HCEC 1CT (cell line): ENCODE results near the gene CD38.
"Not testable (repeated sequence)": the region's sequence is repeated elsewhere in the genome, so short reads cannot be mapped to it uniquely, and the experiment has no call there.

ENCODE experiments used
- DNase-seq: peaks from one replicate; pipeline ENCODE4 v3.0.0-alpha.2; 2017

CD38 gene

DNA sequence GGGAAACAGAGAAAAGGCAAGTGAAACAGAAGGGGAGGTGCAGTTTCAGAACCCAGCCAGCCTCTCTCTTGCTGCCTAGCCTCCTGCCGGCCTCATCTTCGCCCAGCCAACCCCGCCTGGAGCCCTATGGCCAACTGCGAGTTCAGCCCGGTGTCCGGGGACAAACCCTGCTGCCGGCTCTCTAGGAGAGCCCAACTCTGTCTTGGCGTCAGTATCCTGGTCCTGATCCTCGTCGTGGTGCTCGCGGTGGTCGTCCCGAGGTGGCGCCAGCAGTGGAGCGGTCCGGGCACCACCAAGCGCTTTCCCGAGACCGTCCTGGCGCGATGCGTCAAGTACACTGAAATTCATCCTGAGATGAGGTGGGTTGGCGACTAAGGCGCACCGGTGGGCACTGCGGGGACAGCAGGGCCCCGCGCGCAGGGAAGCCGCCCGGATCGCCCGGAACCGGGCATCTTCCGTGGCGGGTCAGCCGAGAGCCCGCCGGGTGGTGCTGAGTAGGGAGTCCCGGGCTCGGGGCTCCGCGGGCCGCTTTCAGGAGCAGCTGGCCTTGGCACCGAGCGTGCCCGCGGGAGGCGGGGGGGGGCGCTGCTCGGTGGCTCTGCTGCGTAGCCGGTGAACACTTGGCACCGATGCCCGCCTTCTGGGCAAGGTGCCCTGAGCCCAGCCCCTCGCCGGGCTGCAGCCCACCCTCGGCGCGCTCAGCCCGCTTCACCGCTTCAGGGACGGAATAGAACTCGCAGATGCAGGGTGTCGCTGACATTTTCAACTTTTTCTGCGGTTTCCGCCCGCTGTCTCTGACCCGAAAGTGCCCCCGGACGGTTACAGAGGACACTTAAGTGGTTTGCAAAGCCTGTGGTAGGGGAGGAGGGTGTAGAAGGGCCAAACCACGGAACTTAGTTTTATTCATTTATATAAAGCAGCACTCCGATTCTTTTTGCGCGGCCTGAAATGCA, at the start of gene CD38:
TSS of gene CD38 (plus strand) at position 40 of the 953 bp plus-strand sequence. CDS start at position 127, 87 bp downstream.
- DNase-seq, result no peak

DNA sequence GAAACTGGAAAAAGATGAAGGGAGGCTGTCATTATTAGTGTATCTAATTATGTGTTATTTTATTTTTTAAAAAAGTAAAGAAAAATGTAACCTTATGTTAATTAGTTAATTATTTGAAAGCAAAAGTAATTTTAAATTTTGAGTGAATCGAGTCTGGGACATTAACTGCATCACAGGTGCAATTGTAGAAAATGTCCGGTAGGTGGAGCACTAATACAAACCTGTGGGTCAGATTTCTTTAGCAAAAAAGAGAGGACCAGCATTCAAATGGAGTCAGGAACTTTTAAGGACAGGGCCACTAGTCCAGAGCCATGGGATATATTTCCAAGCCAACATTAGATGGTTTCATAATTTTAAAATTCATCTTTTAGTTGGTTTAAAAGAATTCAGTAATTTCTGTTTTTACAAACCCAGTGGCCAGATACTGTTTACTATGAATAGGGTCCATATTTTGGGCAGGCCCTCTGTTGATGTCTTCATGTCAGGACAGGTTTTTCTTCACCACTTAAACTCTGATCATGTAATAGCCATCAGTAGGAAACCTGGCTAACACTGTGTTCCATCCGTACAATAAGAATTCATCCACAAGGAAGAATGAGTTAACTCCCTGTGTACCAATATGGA, 48.1 kb upstream of the CD38 start:
- peak; percentile 24 for DNase-seq

DNA sequence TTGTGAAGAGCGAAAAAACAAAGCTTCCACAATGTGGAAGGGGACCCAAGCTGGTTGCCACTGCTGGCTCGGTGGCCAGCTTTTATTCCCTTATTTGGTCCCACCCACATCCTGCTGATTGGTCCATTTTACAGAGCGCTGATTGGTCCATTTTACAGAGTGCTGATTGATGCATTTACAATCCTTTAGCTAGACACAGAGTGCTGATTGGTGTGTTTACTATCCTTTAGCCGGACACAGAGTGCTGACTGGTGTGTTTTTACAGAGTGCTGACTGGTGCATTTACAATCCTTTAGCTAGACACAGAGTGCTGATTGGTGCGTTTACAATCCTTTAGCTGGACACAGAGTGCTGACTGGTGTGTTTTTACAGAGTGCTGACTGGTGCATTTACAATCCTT, 45.1 kb upstream of the CD38 start:
- not testable (repeated sequence) for DNase-seq

DNA sequence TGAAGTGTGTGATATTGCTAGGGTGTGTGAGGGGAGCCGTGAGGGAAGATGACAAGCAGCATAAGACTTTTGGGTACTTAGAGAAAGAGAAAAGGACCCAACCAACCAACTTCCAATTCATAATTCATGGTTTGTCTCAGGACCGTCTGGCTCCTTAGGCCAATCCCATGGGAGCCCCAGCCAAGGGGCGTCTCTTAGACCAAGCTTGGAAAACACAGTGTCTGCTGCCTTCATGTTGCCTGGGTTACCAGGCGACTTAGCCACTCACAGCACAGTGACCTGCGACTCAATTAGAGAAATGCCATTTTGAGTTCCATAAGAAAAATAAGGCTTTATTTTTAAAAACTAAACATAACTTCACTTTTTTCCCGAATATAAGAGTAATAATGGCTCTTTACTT, 42.6 kb upstream of the CD38 start:
- DNase-seq, result no peak

DNA sequence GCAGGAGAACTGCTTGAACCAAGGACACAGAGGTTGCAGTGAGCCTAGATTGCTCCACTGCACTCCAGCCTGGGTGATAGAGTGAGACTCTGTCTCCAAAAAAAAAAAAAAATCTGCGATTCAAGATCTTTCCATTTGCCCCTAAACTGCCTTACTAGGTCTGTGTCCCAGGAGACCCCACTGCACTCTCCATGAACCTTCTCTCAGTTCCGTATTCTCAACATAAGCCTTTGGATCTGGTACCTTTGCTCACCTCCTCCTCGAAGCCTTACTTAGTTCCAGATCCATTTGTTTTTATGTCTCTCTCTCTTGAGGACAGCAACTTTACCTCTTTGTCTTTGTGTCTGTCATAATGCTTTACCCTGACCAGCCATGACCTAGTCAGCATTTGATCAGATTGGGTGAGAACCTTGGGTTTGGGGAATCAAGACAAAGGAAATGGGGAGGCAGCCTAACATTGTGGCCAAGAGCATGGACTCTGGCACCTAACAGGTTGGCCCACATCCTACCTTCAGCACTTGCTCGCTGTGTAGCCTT, 41.5 kb upstream of the CD38 start:
- DNase-seq, result no peak

DNA sequence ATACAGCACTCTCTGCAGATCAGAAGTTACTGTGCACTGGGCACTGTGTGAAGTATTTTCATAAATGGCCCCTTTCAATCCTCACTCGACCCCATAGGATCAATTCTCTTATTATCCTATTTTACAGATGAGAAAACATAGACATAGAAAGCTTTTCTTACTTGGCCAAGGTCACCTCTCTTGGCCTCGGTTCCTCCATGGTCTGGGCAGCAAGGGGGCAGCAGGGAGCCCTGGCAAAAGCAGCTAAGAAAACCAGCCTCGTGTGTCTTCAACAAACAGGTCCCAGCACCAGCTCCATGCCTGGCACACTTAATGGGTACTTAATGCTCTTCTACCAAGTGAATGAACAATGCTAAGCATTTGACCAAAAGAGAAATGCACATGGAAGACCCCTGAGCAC, 40.9 kb upstream of the CD38 start:
- DNase-seq, result no peak

DNA sequence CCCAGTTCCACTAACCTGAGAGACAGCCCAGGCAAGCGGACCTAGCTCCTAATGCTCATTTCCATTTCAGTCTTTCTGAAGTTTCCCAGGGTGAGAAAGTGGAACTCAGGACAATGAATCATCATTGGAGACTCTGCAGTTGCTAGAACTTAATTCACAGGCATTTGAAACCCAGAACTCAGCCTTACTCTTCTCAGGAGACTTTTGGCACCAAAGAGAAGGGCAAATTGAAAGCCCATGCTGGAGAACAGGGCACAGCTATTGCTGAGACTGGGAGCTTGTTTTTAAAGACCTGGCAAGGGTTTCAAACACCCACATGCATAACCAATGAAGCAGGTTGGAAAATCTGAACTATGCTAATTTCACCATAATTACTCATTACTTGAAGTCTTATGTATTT, 39.3 kb upstream of the CD38 start:
- DNase-seq, result no peak

DNA sequence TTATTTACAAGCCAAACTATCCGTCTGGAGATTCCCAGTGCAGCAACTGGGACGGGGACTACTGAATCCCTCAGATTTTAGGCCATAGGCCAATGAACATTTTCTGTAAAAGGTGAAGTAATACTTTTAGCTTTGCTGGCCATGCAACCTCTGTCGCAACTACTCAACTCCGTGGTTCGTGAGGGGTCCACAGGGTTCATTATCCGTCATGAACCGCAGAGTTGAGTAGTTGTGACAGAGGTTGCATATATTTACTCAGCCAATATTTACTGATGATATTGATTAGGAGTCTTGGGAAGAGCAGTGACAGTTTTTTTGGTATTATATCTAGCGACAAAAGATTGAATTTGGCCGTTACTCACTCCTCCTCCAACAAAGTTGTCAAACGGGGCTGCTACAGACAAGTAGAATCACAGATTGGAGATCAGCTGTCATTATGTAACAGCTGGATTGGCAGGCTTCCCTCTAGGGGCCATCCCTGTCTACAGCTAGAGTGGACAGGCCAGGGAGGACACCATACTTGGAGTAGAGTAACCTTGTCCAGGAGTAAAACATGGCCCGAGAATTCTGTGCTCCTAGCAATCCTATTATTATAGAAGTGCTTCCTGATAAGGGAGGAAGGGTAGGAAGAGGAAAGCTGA, 37.2 kb upstream of the CD38 start:
- DNase-seq, result no peak

DNA sequence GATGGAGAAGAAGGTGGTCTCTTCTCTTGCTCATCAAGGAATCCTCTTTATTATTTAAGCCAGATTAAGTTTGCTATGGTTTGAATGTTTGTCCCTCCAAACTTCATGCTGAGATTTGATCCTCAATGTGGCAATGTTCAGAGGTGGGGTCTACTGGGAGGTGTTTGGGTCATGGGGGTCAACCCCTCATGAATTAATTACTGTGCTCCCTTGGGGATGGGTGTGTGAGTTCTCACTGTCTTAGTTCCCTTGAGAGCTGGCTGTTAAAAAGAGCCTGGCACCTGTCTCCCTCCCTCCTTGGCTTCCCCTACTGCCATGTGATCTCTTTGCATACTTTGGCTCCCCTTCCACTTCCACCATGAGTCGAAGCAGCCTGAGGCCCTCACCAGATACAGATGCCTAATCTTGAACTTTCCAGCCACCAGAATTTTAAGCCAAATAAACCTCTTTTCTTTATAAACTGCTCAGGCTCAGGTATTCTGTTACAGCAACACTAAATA, 36.0 kb upstream of the CD38 start:
- DNase-seq, result no peak

DNA sequence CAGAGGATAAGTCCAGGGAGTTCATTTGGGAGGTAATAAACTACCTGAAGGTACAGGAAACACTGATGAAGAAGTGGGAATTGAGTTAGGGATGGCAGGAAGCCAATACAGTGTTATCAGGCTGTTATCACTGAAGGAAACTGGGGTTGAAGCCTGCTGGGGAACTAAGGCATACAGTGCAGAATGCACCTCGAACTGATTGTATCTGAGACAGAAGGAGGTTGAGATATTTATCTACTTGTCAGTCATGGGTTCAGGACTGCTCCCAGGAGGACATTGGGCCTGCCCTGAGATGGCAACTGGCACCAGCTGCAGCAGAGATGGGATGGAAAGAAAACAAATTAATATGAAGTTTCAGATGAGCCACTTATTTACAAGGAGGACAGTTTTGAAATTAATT, 35.5 kb upstream of the CD38 start:
- DNase-seq, result no peak

DNA sequence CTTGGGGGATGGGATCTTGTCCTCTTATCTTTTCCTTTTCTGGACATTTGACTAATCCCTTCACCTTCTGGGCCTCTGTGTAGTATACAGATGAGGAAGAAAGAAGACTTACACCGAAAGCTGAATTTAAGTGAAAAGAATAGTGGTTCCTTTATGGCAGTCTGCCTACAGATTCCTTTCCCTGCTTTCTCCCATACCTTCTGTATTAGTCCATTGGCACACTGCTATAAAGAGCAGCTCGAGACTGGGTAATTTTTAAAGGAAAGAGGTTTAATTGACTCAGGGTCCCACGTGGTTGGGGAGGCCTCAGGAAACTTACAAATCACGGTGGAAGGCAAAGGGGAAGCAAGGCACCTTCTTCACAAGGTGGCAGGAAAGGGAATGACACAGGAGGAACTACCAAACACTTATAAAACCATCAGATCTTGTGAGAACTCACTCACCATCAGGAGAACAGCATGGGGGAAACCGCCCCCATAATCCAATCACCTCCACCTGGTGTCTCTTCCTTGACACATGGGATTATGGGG, 34.0 kb upstream of the CD38 start:
- DNase-seq, result no peak

DNA sequence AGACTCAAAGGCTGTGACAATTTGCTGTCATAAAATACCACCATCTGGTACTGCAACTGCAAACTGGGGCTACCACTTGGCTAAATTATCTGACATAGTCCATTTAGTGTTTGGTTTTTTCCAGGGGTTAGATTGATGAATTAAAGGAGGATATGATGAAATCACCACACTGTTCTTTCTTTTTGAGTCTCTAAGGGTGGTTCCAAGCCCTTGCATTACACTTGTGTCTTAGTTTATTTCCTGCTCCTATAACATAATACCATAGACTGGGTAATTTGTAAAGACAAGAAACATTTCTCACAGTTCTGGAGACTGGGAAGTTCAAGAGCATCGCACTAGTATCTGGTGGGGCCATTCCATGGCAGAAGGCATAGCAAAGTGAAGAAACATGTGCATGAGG, 32.0 kb upstream of the CD38 start:
- DNase-seq, result no peak

DNA sequence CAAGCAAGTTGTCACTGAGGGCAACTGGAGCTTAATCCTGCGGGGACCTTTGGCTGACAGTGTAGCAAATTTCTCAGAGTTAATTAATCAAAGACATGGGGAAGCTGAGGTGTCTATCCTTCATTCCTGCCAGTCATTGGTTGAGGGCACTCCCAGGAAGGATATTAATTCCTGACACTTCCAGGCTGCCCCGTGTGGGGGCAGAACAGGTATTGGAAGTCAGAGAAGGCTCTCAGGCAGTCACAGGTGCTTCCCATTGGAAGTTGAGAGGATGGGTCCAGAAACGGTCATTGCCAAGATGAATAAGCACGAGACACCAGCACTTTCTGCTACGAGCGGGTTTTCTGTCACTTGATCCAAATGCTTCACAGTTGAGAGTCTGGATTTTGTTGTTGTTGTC, 29.1 kb upstream of the CD38 start:
- DNase-seq, result no peak

DNA sequence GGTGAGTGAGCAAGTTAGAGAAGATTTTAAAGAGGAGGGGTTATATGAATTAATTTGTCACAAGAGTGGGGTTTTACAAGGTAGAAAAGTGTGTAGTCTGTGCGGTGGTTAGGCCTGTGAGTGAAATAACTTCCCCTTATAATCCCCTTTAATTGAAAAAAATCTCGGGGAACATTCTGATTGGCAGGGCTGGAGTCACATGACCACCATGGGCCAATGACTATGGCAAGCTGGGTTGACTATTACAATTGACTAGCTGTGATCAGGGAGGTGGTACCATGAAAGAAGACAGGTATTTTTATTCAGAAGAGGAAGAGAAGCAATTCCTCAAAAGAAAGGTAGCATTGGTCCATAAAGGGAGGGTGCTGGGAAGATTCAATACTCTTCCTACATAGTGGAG, 27.0 kb upstream of the CD38 start:
- no peak for DNase-seq

DNA sequence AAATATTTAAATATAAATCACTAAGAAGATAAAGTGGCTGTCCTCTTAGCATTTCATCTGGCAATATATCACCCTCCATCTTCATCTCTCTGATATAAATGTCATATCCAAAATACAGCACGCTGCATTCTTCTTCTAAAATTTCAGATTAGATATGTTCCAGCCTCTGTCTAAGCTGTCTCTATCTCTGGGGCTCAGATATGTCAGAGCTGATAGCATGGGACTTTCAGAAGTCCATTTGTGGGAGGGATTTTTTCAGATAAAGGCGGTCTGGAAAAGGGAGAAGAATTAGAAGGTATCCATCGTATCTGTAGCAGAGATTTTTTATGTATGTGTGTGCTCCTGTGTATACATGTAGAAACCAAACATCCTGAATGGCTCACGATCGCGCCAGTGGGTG, 25.0 kb upstream of the CD38 start:
- DNase-seq, result no peak

DNA sequence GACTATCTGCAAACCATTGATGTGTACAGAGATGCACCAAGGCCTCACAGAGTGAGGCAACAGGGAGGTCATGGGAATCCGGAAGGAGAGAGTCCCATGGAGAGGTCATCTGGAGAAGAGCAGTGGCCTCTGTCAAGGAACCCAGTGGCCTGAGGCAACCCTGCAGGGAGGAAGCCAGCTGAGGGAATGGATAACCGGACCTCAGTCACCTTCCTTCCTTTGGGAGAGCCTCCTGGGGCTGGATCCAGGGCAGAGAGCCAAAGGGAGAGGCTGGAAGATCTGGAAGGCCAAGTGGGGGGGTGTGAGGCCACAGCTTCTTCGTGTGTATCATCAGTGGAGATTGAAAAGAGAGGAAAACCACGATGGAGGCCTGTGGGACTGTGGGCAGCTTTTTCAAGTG, 24.3 kb upstream of the CD38 start:
- DNase-seq, result no peak

DNA sequence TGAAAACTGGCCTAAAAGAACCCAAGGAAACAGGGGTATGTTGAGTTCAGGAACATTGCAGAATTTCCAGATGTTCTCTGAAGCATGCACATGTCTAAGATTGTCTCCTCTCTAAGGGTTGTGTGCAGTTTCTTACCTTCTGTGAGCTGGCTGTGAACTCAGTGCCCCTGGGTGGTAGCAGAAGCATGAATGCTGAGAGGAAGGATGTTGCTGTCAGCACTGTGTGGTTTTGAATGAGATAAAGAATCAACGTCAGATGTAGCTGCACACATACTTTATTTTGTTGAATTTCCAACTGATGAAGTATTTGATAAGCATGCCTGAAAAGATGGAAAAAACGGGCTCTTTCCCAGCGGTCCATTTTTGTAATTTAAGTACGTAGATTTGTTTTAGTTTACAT, 23.8 kb upstream of the CD38 start:
- no peak for DNase-seq

DNA sequence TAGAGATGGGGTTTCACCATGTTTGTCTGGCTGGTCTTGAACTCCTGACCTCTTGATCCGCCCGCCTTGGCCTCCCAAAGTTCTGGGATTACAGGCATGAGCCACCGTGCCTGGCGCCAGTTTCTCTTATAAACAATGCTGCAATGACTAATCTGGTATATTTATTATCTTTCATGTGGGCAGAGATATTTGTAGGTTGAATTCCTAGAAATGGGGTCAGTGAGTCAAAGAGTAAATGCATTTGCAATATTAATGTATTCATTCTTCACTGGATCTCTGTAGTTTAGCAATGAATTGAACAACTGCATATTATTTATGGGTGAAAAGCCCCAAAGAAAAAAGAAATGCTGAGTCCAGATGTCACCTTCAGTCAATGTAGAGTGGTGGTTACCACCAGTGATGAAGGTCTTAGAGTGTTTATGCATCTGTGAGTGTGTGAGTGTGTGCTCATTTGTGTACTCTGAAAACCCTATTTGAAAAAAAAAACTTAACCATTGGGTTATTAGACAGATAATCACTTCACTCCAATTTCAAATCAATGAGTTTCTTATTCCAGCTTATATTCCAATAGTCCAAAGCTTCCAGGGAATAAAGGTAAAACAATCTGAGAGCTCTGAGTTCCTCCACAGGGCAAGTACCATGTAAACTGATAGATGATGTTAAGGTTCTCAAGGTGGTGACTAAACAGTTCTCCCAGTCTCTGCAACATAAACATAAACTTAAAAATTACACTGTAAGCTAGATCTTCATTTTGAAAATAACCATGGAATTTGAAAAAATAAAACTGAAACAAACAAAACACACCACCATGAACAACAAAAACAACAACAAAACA, 22.6 kb upstream of the CD38 start:
- peak; percentile 65 for DNase-seq

DNA sequence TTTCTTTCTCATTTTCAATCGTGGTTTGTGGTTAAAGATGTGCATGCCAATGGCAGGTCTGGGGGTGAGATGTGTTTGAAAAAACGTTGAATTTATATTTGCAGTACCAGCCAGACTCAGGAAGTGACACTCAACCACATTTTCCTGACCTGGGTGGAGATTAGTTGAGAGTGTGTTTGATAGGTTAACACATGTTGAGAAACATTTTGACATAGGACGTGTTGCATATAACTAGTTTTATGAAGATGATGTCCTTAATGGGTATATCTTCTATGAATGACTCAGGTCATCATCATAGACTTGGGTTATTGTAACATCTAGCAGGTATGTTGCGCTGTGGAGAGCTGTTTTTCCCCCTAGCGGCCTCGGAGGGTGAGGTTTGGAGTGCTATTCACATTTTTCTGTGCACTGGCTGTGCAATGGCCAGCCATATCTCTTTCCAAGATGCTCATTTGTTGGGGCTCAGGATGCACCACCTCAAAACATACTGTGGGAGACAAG, 21.7 kb upstream of the CD38 start:
- DNase-seq, result peak; percentile 46

DNA sequence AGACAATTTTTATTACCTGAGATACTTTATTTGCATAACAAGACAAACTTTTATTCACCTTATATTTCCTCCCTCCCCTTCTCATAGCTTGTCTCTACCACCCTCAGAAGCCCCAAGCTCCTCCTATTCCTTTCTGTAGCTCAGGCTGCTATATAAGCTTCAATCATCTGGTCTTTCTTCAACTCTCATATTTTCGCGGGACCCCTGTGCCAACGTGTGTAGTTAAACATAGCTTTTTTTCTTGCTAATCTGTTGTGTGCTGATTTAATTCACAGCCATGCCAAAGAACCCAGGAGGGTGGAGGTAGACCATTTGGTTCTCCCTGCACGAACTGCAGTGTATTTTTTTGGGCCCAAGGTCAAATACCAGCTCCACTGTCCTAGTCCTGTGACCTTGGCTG, 21.1 kb upstream of the CD38 start:
- no peak for DNase-seq

DNA sequence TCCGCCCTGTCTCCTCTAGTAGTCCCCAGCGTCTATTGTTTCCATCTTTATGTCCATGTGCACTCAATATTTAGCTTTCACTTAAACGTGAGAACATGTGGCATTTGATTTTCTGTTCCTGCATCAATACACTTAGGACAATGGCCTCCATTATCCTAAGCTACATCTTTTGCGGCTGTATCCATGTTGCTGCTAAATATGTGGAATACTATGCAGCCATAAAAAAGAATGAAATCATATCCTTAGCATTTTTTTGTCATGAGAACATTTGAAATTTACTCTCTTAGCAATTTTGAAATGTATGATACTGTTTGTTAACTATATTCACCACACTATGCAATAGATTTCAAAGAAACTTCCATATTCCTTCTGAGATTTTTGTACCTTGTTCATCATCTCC, 19.8 kb upstream of the CD38 start:
- DNase-seq, result no peak

DNA sequence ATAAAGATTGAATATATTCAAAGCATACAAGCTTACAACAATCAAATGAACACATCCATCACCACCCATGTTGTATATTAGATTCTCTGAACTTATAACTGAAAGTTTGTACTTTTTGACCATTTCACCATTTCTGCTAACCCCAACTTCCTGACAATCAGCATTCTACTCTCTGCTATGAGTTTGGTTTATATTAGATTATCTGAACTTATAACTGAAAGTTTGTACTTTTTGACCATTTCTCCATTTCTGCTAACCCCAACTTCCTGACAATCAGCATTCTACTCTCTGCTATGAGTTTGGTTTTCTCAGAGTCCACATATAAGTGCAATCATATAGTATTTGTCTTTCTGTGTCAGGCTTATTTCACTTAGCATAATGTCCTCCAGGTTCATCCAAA, 15.7 kb upstream of the CD38 start:
- DNase-seq, result not testable (repeated sequence)
